Hematopoietic multipotent progenitor cell treated with erythropoietin and hydrocortisone succinate and interleukin-3 and kit ligand, for 15 days (in vitro differentiated cells): ENCODE results near the gene MOB1B.
A peak's percentile ranks its signal among the peaks of the same experiment; 100 is the strongest.

ENCODE experiments used
- DNase-seq: peaks from one replicate; pipeline ENCODE4 v3.0.0-alpha.2; 2015; ENCODE audit warnings: low spot score

MOB1B gene

GRCh38 chr4:70914631-70915030 is 12.5 kb downstream of the MOB1B start:
- DNase-seq: no peak

- DNase-seq: no peak
Measured at GRCh38 chr4:70915036-70915815, 13.1 kb downstream of the MOB1B start.

GRCh38 chr4:70915874-70916559 is 13.8 kb downstream of the MOB1B start:
- DNase-seq: no peak

- DNase-seq: no peak
Measured at GRCh38 chr4:70920592-70920991, 18.4 kb downstream of the MOB1B start.

GRCh38 chr4:70925418-70925817 is 23.2 kb downstream of the MOB1B start:
- DNase-seq: no peak

- DNase-seq: no peak
Measured at GRCh38 chr4:70925899-70926635, 23.9 kb downstream of the MOB1B start.

- no peak for DNase-seq
Measured at GRCh38 chr4:70927502-70928137, 25.5 kb downstream of the MOB1B start.

- DNase-seq: no peak
Measured at GRCh38 chr4:70930530-70931256, 28.5 kb downstream of the MOB1B start.

GRCh38 chr4:70931347-70931746 is 29.2 kb downstream of the MOB1B start:
- DNase-seq: no peak

- no peak for DNase-seq
Measured at GRCh38 chr4:70932984-70933383, 30.8 kb downstream of the MOB1B start.

- no peak for DNase-seq
Measured at GRCh38 chr4:70935038-70935695, 33.0 kb downstream of the MOB1B start.

- DNase-seq: no peak
Measured at GRCh38 chr4:70936200-70936787, 34.1 kb downstream of the MOB1B start.

- no peak for DNase-seq
Measured at GRCh38 chr4:70938086-70938485, 35.9 kb downstream of the MOB1B start.

- no peak for DNase-seq
Measured at GRCh38 chr4:70940134-70940533, 38.0 kb downstream of the MOB1B start.

GRCh38 chr4:70943114-70943513 is 40.9 kb downstream of the MOB1B start:
- no peak for DNase-seq

- no peak for DNase-seq
Measured at GRCh38 chr4:70945046-70945445, 42.9 kb downstream of the MOB1B start.

- DNase-seq: no peak
Measured at GRCh38 chr4:70945452-70946055, 43.4 kb downstream of the MOB1B start.

GRCh38 chr4:70946939-70947338 is 44.8 kb downstream of the MOB1B start:
- no peak for DNase-seq

- peak; percentile 30 for DNase-seq
Measured at GRCh38 chr4:70948665-70949260, 46.6 kb downstream of the MOB1B start.

GRCh38 chr4:70954032-70954431 is 51.9 kb downstream of the MOB1B start:
- no peak for DNase-seq
